GM12874 (cell line): Measurements from ENCODE around the gene PRDX4.

Source experiments
- TF ChIP-seq, protein P1 (sequence below): IDR thresholded peaks from 2 replicates; pipeline ENCODE4 v1.5.1; 2011; ENCODE audit warnings: low read depth, mild to moderate bottlenecking, control low read depth, low read length, moderate library complexity; ENCODE audit not compliant: insufficient read depth

Gene PRDX4

DNA sequence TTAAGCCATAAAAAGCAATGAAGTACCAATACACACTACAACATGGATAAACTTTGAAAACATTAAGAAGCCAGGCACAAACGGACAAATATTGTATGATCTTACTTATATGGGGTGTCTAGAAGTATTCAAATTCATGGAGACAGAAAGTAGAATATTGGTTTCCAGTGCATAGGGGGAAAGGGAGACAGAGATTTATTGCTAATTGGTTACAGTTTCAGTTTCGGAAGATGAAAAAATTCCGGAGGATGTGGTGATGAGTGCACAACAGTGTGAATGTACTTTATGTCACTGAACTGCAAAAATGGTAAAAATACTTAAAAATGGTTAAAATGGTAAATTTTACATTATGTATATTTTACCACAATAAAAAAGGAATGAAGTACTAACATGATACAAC lies 5.1 kb upstream of the PRDX4 start:
- TF ChIP-seq, protein P1, sequence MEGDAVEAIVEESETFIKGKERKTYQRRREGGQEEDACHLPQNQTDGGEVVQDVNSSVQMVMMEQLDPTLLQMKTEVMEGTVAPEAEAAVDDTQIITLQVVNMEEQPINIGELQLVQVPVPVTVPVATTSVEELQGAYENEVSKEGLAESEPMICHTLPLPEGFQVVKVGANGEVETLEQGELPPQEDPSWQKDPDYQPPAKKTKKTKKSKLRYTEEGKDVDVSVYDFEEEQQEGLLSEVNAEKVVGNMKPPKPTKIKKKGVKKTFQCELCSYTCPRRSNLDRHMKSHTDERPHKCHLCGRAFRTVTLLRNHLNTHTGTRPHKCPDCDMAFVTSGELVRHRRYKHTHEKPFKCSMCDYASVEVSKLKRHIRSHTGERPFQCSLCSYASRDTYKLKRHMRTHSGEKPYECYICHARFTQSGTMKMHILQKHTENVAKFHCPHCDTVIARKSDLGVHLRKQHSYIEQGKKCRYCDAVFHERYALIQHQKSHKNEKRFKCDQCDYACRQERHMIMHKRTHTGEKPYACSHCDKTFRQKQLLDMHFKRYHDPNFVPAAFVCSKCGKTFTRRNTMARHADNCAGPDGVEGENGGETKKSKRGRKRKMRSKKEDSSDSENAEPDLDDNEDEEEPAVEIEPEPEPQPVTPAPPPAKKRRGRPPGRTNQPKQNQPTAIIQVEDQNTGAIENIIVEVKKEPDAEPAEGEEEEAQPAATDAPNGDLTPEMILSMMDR, result no peak

DNA sequence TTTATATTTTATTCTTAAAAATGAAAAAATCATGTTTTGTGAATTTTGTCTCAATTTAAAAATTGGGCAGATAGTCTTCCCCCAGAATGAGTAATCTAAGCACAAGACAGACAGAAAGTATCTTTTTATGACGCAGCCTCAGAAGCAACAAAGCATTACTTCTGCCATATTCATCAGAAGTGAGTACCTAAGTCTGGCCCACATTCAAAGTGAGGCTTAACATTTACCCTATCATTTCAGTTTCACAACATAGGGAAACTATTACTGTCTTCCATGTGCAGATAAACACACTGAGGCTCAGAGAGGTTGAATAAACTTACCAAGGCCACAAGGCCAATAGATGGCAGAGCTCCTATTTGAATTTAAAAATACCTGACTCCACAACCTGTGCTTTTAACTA lies 4.4 kb upstream of the PRDX4 start:
- TF ChIP-seq, protein P1, result no peak

DNA sequence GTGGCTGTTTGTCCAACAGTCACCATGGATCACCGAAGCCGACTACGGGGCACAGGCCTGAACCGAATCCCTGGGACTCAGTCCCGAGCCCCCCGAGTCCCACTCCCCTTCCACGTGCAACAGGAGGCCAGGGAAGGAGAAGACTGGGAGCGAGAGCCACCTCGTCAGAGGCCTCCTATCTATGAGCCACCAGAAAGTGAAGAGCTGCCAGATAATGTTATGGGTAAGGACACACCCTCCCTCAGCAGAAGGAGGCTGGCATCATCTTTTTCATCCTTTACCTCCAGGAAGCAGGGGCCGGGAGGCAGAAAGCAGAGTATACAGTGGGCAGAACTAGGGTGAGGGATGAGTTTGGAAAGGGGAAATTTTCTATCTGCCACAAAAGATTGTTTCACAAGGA lies 2.8 kb upstream of the PRDX4 start:
- TF ChIP-seq, protein P1, result no peak

DNA sequence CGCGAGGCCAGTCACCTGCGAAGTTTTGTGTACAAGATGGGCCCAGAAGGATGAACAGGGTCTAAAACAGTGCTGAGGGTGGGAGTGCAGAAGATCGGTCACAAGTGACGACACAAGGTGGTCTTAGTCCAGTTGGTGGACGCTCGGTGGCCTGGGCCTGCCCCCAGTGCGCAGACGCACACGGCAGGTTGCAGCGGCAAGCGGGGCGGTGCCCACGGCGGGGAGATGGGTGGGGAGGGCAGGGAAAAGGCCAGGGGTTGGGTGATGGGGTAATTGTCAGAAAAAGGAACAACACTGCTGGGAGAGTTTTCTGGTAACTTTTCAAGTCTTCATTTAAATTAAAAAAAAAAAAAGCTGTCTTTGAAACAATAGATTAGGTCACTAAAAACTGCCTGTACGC lies 1.0 kb upstream of the PRDX4 start:
- TF ChIP-seq, protein P1, result no peak

DNA sequence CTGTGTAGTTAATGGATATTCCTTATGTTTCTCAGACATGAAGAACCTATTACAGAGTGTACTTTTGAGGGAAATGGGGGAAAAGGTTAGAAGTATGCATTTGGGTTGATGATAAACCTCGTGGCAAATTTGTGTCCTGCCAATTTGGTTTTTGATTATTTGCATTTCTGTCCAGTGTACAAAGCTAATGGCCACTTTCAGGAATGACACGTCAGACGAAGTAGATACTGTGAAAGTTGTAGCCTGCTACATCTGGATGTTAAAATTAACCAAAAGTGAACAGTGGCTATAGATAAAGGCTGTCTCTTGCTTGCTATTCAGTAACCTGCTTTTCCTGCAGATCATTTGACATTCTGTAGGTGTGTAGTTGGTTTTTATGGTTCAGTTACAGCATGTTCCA lies 1.0 kb downstream of the PRDX4 start:
- TF ChIP-seq, protein P1, result no peak

DNA sequence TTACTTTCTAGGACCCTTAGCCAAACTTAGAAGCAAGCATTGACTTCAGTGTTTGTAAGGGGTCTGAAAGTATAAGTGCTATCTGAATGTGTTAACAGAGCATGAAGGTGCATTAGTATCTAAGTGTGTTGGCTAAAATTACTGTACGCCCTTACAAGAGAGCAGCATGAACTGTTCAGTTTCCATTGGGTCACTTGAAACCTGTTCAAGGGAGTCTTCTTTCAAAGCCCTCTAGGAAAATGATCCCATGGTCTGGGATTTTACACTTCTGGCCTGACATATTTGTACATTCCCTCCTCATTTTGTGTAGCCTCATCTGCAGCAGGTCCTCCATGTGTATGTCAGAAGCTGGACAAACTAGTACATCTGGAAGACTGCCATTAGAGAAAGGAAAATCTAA lies 3.2 kb downstream of the PRDX4 start:
- TF ChIP-seq, protein P1, result no peak

DNA sequence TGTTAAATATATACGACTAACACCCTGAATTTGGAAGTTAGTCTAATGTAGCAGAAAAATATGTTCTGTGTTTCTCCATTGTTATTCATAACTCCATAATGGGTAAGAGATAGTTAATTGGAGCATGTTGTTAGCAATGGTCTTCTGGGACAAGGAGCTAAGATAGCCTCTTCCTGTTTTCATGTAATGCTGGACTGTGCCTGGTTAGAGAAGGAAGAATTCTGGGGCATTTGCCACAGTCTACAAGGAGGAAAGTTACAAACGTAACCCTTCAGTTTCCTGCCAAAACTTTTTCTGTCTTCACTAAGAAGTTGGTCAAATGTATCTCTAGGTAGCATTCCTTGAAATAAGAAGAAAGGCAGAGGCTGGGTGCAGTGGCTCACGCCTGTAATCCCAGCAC lies 5.8 kb downstream of the PRDX4 start:
- TF ChIP-seq, protein P1, result no peak

DNA sequence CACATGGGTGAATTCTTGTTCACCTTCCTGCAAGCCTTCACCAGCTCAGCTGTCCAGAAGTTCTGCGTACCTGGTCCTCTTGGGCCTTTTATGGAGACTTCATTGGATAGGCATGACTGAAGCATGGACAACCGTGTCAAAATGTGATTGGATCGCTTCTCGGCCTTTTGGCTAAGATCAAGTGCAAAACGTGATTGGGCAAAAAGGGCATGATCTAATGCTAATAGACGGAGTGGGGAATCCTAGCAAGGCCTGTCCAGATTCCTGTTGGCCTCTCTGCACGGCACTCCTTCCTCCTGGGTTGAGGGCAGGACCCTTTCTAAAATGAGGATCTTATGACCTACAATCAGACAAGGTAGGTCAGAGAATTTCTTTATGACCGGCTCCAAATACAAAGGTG lies 24.9 kb downstream of the PRDX4 start:
- TF ChIP-seq, protein P1, result no peak
